Activated CD4-positive, alpha-beta T cell treated with anti-CD3 and anti-CD28 coated beads for 4 hours (primary cell): Measurements from ENCODE around the gene FAM117B.
"Not testable (repeated sequence)": the region's sequence is repeated elsewhere in the genome, so short reads cannot be mapped to it uniquely, and the experiment has no call there.

ENCODE experiments used
- DNase-seq, 2 donors: peaks; one replicate each; pipeline ENCODE4 v3.0.0-alpha.2; 2020

The FAM117B gene

DNA sequence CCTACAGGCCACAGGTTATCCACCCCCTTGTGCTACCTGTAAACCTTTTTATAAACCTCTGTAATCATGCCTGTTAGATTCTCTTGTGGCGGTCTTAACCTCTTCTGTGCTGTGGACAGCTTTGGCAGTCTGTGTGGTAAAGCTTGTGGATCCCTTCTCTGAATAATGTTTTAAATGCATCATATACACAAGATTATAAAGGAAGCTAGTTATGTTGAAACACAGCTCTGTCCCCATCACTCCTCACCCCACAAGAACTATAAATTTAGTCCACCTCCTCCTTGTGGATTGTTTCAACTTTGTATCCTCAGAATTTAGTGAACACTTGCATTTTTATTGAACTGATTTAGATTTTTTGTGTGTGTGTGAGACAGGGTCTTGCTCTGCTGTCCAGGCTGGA is 129.1 kb downstream of the FAM117B start:
- no peak for DNase-seq

DNA sequence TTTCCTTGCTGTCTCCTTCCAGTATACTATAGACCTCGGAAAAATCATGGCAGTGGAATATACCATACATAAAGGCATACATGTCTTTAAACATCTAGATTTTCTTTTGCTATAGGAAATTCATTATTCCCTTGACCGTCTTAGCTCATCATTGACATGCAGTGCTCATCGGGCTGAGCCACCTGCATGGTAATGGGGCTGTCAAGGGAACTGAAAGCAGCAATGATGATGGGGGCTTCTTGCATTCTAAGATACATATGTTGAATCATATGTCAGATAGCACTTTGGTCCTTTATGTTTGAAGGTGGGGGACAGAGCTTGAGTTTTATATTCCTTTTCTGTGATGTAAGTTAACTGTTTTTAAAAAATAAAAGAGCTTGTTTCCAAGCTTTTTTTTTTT is 130.2 kb downstream of the FAM117B start:
- DNase-seq: no peak

DNA sequence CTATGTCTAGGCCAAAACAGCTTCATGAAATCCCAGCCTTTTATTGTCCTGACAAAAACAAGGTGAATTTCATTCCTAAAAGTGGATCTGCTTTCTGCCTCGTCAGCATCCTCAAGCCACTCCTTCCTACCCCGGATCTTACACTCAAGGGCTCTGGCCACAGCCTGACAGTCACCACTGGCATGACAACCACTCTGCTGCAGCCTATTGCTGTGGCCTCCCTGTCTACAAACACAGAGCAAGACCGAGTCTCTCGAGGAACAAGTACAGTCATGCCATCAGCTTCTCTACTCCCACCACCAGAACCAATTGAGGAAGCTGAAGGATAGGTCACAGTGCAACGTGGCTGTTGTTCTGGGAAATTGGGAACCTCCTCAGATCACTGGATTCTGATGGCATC is 130.7 kb downstream of the FAM117B start:
- DNase-seq: no peak

DNA sequence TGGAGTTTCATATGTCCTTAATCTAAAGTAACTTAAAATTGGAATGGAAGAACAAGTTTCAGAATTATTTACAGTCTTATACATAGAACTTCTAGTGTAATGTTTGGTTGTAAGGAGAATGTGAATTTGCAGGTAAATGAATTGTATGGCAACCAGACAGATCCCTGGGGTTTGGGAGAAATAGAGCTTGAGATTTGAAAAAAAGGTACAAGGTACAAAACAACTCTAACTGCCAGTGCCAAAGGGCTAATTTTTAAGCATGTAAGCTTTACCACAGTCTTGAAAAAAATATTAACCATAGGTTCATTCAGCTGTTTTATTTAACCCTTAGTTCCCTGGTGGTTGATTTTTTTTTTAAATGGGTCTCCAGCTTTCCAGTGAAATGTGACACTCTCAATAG is 133.5 kb downstream of the FAM117B start:
- no peak for DNase-seq

DNA sequence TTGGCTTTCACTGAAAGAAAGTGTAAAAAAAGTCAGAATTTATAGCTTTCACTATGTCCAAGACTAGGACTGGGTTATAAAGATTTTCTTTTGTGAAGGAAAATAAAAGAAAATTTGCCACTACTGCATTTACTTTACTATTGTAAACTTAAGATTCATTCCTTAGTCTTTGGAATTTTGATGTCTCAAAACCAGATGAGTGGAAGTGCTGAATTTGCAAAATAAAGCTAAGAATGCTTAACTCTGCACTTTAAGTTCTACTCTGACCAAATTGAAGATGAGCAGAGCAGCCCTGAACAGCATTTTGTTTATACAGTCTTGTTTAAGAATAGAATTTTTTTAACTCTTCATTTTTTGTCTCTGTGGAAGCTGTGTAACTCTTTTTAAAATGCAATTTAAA is 134.4 kb downstream of the FAM117B start:
- no peak for DNase-seq

DNA sequence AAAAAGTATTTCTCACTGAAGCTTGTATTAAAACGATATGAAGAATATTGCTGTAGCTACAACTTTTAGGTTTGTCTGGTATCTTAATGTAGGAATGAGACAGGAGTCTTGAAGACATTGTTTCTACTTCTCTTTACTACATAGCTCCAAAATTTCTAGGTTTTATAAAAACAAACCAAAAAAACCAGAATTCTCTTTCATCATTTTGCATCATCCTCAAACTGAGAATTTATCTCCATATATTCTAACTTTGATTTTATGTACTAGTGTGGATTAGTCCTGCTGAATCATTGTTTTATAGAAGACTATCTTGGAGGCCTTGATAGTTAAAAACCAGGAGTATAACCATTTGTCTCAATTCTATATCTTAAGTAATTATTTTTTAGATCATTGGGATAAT is 136.6 kb downstream of the FAM117B start:
- no peak for DNase-seq

DNA sequence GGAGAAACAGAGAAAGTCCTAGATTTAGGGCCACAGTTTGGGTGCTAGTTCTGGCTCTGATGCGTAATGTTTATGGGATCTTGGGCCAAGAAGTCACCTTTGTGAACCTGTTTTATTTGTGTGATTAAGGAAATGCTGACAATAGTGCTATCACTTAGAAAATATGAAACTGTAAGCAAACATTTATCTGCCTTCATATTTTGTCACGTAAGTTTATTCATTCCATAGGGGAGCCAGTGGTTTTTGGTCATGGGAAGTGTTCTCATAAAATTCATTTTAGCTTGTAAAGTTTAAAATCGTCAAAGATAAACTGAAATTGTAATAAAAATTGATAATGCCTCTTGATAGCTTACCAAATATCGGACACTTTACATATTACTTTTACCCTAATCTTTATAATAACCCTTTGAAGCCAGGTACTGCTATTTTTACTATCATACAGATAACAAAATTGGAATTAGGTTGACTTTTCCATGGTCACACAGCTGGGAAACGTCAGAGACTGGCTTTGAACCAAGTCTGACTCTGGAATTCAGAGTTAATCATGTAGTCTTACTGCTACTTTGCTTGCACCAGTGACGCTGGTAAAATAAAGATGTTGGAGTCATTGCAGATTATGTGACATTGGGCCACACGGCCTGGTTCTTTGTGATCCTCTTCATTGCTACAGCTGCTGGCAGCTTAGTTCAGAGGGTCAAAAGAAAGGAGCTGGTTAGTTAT is 137.1 kb downstream of the FAM117B start:
- DNase-seq: no peak

DNA sequence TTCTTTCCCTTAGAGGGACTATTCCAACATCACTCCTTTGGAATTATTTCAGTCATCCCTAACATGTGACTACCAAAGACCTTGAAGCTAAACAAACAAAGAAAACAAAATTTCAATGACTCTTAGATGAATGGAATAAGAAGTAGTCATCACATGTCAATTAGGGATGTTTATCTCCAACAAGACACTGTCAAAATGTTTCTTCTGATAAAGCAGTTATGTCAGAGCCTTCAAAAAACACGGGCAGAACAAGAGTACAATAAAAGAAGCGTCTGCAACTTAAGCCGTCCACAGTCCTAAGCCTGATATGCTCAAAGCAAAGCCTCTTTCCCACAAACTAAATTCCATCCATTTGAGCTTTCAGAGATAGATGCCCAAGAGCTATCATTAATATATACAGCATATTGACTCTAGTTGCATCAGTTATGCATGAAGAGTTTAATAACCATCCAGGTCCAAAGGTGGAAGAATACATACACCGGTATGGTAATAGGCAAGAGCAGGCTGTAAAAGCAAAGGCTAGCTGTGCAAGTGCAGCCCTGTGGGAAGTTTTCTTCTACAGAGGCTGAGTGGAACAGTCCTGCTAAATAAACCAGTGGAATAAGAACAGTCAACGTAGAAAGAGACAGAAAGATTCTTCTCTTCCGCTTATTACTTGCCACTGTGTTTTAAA is 138.7 kb downstream of the FAM117B start:
- DNase-seq: no peak

DNA sequence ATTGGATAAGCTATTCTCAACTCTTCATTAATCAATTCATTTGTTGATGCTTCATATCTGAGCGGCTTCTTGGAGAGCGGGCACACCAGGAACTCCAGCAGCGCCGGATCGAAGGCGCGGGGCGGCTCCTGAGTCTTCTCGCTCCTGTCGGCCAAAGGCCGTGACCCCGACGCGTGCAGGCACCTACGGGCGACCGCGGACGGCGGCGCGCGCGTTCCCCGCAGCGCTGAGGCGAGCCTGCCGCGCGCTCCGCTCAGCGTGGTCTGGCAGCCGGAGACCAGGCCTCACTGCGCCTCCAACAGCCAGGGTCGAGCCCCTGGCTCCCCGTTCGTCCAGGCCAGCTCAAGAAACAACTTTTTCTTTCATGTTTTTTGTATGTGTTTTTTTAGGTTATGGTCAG is 139.3 kb downstream of the FAM117B start:
- DNase-seq: no peak

DNA sequence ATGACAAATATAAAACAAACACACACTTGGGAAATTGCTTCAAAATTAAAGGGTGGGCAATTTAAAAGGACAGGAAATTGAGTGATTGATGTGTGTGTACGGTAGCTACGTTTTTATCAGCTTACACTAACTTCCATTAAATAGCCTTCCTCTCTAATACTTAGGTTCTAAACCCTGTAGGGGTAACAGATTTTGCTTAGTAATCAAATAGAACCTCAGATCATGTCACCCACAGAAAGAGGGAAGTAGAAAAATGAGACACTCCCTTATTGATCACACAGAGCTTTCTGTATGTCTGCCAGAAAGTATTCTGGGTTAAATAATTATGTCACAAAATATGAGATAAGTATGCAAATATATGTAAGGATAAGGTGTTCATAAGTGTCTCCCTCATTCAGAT is 143.4 kb downstream of the FAM117B start:
- no peak for DNase-seq

DNA sequence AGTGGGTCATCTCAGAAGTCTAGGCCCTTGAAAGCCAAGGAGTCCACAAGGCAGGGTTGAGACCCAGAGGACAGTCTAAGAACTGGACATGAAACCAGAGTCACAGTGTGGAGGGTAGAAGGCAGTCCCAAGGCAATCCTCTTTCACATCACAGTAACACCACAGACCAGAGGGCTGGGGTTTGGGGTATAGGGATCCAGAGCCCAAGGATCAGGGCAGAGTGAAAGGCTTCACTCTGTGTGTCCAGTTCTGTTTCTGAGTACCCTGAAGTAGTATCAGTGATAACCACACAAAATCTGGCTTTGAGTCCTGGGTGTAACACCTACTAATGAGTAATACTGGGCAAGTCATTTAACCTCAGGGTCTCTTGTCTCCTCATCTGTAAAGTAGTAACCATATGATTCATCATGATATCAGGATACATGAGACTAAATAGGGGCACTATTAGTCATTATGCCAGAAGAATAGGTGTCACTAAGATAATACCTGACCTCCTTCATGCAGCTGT is 145.8 kb downstream of the FAM117B start:
- DNase-seq: no peak

DNA sequence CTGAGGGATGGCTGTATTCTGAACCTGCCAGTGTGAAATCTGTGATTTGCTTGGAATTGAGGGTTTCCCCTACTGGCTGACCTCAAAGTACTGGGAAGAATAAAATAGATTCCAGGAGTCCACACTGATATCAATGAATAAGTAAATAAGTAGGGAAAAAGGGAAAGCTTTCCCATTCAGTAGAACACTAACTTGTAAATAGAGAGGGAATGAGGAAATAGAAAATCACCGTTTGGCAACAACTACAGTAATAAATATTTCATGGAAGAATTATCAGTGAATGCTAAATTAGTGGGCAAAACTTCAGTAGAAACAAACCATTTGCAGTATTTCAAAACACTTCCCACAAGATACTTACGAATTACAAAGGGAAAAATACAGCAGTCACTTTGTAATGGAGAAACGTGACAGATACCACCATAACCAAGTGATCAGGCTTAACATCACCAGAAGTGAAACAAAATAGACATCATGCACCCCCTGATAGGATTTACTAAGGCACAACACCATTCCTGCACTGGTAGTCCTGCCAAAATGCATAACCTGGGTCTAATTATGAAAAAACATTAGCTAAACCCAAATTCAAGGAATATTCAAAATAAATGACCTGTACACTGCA is 148.3 kb downstream of the FAM117B start:
- DNase-seq: no peak

DNA sequence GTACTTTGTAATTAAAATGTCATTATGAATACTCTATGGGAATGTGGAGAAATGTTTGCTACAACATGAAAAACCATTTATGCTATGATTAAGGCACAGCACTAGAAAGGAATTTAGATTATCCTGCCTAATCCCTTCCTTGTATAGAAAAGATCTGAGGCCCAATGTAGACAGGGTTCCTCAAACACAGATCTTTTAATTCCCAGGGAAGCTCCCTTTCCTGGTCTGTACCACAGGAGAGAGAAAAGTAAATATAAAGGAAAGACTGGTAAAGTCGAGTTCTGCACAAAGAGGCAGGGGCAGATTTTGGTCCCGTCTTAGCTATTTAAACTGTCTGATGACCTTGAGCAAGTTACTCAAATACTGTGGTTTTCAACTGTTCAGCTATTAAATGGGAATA is 152.1 kb downstream of the FAM117B start:
- DNase-seq: no peak

DNA sequence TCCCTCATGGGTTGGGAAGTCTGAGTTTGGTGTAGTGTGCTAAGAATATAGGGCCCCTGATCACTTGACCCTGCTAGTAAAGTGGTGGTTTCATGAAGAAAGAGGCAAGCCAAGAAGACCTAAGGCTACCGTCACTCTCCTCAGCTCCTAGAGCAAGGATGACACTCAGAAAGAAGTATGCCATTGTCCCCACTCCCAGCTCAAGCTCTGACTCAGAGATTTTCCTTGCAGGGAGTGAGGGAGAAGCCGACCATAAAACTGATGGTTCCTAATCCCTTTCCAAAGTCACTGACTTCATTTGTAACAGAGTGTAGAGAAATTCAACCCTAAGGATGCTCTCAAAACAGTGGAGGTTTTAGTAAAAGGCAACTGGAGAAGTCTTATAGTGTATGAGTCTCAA is 155.9 kb downstream of the FAM117B start:
- DNase-seq: no peak

DNA sequence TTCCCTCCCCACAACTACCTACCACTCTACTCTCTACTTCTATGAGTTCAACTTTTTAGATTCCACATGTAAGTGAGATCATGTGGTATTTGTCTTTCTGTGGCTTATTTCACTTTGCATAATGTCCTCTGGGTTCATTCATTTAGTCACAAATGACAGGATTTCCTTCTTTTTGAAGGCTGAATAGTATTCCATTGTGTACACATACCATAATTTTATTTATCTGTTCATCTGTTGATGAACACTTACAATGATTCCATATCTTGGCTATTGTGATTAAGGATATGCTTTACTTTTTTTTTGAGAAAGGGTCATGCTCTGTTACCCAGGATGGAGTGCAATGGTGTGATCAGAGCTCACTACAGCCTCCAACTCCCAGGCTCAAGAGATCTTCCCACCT is 163.2 kb downstream of the FAM117B start:
- no peak for DNase-seq

DNA sequence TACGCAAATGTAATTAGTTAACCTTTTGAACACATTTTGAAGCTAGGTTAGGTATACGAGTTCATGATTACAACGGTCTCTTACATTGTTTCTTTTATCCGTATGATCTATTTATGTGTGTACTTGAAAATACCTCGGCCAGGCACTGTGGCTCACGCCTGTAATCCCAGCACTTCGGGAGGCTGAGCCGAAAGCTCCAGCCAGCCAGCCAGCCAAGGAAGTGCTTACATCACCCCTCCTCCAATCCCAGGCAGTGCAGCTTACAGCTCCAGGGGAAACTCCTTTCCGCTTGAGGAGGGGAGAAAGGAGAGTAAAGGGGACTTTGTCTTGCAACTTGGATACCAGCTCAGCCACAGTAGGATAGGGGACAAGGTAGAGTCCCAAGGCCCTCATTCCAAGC is 171.1 kb downstream of the FAM117B start:
- not testable (repeated sequence) for DNase-seq

DNA sequence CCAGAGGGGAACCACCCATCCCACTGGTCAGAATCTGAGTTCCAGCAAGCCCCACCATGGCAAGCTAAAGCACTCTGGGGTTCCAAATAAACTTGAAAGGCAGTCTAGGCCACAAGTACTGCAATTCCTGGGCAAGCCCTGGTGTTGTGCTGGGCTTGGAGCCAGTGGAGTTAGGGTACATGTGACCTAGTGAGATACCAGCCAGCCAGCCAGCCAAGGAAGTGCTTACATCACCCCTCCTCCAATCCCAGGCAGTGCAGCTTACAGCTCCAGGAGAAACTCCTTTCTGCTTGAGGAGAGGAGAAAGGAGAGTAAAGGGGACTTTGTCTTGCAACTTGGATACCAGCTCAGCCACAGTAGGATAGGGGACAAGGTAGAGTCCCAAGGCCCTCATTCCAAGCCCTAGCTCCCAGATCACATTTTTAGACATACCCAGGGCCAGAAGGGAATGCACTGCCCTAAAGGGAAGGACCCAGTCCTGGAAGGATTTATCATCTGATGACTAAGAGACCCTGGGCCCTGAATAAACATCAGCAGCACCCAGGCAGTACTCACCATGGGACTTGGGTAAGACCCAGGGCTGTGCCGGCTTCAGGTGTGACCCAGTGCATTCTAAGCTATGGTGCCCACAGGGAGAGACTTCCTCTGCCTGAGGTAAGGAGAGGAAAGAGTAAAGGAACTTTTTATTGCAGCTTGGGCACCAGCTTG is 172.8 kb downstream of the FAM117B start:
- DNase-seq: not testable (repeated sequence)

DNA sequence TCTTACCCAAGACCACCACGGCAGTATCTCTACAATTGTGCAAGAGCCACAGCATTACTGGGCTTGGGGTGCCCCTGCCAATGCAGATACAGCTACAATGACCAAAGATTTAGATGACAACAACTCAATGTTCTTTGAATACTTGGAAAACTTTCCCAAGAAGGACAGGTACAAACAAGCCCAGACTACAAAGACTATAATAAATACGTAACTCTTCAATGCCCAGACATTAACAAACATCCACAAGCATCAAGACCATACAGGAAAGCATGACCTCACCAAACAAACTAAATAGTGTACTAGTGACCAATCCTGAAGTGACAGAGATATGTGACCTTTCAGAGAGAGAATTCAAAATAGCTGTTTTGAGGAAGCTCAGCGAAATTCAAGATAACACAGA is 174.0 kb downstream of the FAM117B start:
- DNase-seq: no peak

DNA sequence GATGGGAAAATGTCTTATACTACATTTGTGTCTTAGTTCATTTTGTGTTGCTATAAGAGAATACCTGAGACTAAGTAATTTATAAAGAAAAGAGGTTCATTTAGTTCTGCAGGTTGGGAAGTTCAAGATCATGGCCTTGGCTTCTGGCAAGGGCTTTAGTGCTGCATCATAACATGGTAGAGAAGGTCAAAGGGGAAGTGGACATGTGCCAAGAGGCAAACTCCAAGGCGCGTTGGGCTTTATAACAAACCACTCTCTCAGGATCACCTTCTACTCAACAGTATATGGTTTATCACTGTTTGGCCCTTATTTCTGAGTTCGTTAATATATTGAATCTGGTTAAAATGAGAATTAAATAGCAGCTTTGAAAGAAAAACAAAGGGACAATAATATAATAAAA is 178.6 kb downstream of the FAM117B start:
- no peak for DNase-seq

DNA sequence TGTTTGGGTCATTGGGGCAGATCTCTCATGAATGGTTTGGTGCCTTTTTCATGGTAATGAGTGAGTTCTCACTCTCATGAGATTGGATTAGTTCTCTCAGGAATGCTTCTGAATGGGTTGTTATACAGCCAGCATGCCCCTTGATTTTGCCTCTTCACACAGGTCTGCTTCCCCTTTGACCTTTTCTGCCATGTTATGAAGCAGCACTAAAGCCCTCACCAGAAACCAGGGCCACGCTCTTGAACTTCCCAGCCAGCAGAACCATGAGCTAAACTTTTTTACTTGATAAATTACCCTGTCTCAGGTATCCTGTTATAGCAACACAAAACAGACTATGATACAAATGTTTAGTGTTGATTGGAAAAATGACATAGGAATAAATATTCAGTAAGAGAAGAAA is 179.5 kb downstream of the FAM117B start:
- no peak for DNase-seq

DNA sequence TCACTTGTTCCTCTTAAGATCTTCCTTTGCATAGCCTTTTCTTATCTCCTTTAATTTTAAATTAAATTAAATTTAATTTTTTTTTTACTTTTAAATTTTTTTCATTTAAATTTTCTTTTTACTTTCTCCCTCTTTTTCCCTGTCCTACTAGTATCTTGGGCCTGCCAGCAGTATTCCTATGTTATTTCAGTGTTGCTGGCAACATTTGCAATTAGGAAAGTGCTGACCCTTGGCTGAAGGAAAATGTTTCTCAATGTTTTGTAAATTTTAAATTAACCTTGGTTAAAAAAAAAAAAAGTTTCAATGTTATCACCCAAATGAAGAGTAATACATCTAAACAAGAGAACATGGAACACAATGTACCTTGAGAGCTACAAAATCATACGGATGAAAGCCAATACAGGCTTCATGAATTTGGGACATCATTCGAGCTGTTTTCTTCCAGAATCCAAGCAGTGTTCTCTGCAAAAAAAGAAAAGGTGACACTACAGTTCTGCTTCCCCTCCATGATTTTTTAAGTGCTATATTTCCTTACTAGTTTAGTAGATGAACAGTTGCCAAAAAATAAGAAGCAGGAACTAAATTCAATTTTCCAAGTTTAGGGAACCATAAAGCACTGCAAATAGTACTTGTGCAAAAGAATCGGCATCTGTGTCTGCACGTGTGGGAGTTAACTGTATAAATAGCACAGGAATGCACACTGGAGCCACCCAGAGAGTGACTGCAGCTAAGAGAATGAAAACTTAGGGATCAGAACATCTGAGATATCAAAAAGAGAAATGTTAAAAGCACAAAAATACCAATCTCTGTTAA is 181.0 kb downstream of the FAM117B start:
- no peak for DNase-seq

DNA sequence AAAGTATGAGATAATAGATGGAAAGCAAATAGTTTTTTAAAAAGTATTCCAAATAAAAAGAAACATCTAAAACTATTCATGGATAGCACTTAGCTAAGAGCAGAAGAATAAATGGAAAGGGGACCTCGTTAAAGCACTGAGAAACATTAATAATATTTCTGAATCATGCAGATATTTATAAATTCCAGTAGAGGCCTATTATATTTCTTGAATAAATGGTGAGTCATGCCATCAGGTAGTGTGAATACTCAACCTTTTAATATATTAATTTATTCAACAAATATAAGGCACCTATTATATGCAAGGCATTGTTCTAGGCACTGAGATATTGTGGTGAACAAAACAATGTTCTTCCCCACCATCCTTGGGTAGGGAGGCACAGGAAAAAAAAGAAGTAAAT is 183.0 kb downstream of the FAM117B start:
- no peak for DNase-seq

DNA sequence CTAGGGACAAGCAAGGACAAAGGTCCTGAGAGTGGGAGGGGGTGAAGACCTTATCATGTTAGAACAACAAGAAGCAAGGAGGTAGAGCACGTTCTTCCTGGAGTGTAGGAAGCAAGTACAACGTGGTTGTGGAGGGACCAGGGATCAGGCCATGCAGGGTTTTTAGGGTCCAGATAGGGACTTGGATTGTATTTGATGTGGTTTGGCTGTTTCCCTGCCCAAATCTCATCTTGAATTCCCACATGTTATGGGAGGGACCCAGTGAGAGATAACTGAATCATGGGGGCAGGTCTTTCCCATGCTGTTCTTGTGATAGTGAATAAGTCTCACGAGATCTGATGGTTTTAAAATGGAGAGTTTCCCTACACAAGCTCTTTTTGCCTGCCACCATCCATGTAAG is 183.6 kb downstream of the FAM117B start:
- no peak for DNase-seq
